Urinary bladder (tissue), 4 donors: ENCODE results near the gene NEIL3. TPM values are rescaled to one million over a fixed set of nuclear protein-coding genes. Genes with fewer than 3 reads are reported as not detected.

ENCODE experiments used
- DNase-seq: peaks from one replicate; pipeline ENCODE4 v3.0.0-alpha.2; 2015; ENCODE audit errors: extremely low spot score
- H3K27ac ChIP-seq: one replicate; pipeline ENCODE4 v1.5.1; 2013; ENCODE audit warnings: low read depth, mild to moderate bottlenecking, moderate library complexity
- H3K36me3 ChIP-seq: one replicate; pipeline ENCODE4 v1.6.1; 2013; ENCODE audit warnings: mild to moderate bottlenecking, moderate library complexity; ENCODE audit not compliant: insufficient read depth
- H3K4me1 ChIP-seq: one replicate; pipeline ENCODE4 v1.6.1; 2013; ENCODE audit warnings: mild to moderate bottlenecking, moderate library complexity; ENCODE audit not compliant: insufficient read depth
- H3K4me3 ChIP-seq: one replicate; pipeline ENCODE4 v1.5.1; 2013; ENCODE audit warnings: low read depth, low read length
- WGBS: extraction: QIAGEN DNeasy Blood & Tissue Kit; methylation state at CpG from one replicate; pipeline ENCODE4 v1.1.7; 2013; 5-methylcytosine and 5-hydroxymethylcytosine counted together
- polyA plus RNA-seq: library from polyadenylated mRNA; stranded (reverse); fragments of 200-250 nt; gene quantifications from one replicate; pipeline ENCODE4 v1.2.3, GENCODE V29; 2013
- total RNA-seq: library from RNA; depleted of rRNA; stranded (reverse); fragments of >200 nt; gene quantifications from one replicate; pipeline ENCODE4 v1.2.3, GENCODE V29; 2014
- donor health status: healthy with polysubstance abuse.
- donor health status: healthy.

Gene NEIL3, protein sequence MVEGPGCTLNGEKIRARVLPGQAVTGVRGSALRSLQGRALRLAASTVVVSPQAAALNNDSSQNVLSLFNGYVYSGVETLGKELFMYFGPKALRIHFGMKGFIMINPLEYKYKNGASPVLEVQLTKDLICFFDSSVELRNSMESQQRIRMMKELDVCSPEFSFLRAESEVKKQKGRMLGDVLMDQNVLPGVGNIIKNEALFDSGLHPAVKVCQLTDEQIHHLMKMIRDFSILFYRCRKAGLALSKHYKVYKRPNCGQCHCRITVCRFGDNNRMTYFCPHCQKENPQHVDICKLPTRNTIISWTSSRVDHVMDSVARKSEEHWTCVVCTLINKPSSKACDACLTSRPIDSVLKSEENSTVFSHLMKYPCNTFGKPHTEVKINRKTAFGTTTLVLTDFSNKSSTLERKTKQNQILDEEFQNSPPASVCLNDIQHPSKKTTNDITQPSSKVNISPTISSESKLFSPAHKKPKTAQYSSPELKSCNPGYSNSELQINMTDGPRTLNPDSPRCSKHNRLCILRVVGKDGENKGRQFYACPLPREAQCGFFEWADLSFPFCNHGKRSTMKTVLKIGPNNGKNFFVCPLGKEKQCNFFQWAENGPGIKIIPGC
- 9.6 TPM for total RNA-seq
- polyA plus RNA-seq, result not detected

DNA sequence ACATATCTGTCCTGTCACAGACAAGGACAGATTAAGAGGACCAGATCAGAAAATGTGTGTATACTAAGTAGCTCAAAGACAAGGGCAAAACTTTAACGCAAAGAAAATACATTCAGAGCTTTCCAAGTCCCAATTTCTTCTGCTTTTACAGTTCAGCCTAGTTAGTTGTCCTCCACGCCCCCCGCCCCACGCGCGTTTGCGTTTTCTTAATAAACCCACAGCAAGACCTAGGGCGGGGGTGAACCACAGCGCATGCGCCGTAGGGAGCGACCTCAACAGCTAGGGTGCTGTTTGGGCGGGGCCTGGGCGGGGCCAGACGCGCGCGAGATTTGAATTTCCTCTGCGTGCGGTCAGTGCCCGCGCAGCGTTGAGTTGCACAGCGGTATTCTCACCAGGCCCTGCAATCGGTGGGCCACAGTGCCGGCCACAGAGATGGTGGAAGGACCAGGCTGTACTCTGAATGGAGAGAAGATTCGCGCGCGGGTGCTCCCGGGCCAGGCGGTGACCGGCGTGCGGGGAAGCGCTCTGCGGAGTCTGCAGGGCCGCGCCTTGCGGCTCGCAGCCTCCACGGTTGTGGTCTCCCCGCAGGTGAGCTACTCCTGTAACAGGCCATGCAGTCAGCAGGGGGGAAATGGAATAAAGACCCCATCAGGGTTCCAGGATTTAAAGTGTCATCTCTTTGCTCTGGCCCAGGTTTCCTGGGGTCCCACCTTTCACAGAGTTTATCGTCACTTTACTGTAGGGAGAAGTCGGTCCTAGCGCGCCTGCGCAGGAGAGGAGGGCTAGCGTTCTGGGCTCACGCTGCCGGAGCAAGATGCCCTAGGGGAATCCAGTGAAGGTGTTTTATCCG, at the start of gene NEIL3:
Gene NEIL3, plus strand, starts transcription at position 353 of the 850 bp plus-strand sequence. Its CDS starts 80 bp downstream, at position 433.
- H3K4me3 ChIP-seq, result peak within 1 kb of the TSS; percentile 56
- no peaks in the 10 kb centered on the region for H3K4me1 ChIP-seq
- peak; percentile 74 for DNase-seq
- no peaks in the 10 kb centered on the region for H3K36me3 ChIP-seq
- WGBS, result under 1% methylated on average over 52 of the region's 52 CpGs
- no peak within 1 kb of the TSS for H3K27ac ChIP-seq

- H3K4me1 ChIP-seq, result no peaks in the 10 kb centered on the region
These were observed 45.9 kb upstream of the NEIL3 start for GRCh38 chr4:177263818-177264217.

GRCh38 chr4:177264788-177265422, 44.8 kb upstream of the NEIL3 start:
- DNase-seq, result no peak
- no peak overlapping the region for H3K27ac ChIP-seq
- 47% methylated on average over 2 of the region's 2 CpGs for WGBS
- H3K4me1 ChIP-seq, result no peaks in the 10 kb centered on the region
- H3K4me3 ChIP-seq, result no peak overlapping the region
- H3K36me3 ChIP-seq, result peaks cover 1% of the 10 kb centered on the region

More at GRCh38 chr4:177263818-177264217, 45.9 kb upstream of the NEIL3 start:
- WGBS, result 88% methylated on average over 7 of the region's 7 CpGs
- Histone ChIP-seq H3K4me3 (no peak overlapping the region), H3K27ac (no peak overlapping the region), H3K36me3 (peaks cover 1% of the 10 kb centered on the region)
- no peak for DNase-seq

- DNase-seq, result no peak
- 86% methylated on average over 3 of the region's 3 CpGs for WGBS
- Histone ChIP-seq H3K36me3 (peaks cover 1% of the 10 kb centered on the region), H3K4me1 (no peaks in the 10 kb centered on the region), H3K27ac (no peak overlapping the region), H3K4me3 (no peak overlapping the region)
These were observed 43.9 kb upstream of the NEIL3 start for GRCh38 chr4:177265729-177266128.

- Histone ChIP-seq H3K27ac (no peak overlapping the region), H3K4me3 (no peak overlapping the region), H3K4me1 (no peaks in the 10 kb centered on the region), H3K36me3 (peaks cover 1% of the 10 kb centered on the region)
- DNase-seq, result no peak
- 90% methylated on average over 1 of the region's 1 CpG for WGBS
These were observed 43.2 kb upstream of the NEIL3 start for GRCh38 chr4:177266506-177266905.

DNA sequence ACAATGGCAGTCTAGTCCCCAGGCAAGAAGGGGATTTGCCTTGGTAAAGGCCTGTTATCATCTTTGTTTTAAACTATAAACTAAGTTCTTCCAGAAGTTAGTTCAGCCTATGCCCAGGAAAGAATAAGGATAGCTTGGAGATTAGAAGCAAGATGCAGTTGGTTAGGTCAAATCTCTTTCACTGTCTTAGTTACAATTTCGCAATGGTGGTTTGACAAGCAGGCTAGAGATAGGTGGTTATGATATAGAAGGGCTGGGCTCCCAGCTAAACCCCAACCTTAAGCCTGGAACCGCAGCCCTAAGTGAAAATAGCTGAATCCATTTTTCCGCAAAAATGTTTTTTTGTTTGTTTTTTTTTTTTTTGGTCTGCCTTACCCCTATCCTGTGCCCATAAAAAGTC, 41.8 kb upstream of the NEIL3 start:
- WGBS, result 94% methylated on average over 3 of the region's 3 CpGs

GRCh38 chr4:177271091-177271490, 38.6 kb upstream of the NEIL3 start:
- no peak for DNase-seq
- 33% methylated on average over 1 of the region's 1 CpG for WGBS
- H3K4me1 ChIP-seq, result no peaks in the 10 kb centered on the region
- H3K36me3 ChIP-seq, result no peaks in the 10 kb centered on the region
- no peak overlapping the region for H3K4me3 ChIP-seq
- H3K27ac ChIP-seq, result no peak overlapping the region

More for the DNA sequence above, 41.8 kb upstream of the NEIL3 start:
- no peak for DNase-seq
- Histone ChIP-seq H3K4me3 (no peak overlapping the region), H3K4me1 (no peaks in the 10 kb centered on the region), H3K27ac (no peak overlapping the region), H3K36me3 (peaks cover 1% of the 10 kb centered on the region)

- Histone ChIP-seq H3K27ac (no peak overlapping the region), H3K4me1 (no peaks in the 10 kb centered on the region), H3K36me3 (no peaks in the 10 kb centered on the region), H3K4me3 (no peak overlapping the region)
- 87% methylated on average over 10 of the region's 10 CpGs for WGBS
- DNase-seq, result no peak
These were observed 37.5 kb upstream of the NEIL3 start for GRCh38 chr4:177271915-177272766.

GRCh38 chr4:177275999-177276398, 33.7 kb upstream of the NEIL3 start:
- Histone ChIP-seq H3K4me1 (no peaks in the 10 kb centered on the region), H3K4me3 (no peak overlapping the region), H3K36me3 (no peaks in the 10 kb centered on the region), H3K27ac (no peak overlapping the region)
- DNase-seq, result no peak
- 69% methylated on average over 4 of the region's 4 CpGs for WGBS

GRCh38 chr4:177281351-177281909, 28.2 kb upstream of the NEIL3 start:
- H3K27ac ChIP-seq, result no peak overlapping the region
- DNase-seq, result no peak
- WGBS, result 73% methylated on average over 4 of the region's 4 CpGs
- H3K36me3 ChIP-seq, result no peaks in the 10 kb centered on the region
- H3K4me1 ChIP-seq, result no peaks in the 10 kb centered on the region
- H3K4me3 ChIP-seq, result no peak overlapping the region

GRCh38 chr4:177282284-177282835, 27.3 kb upstream of the NEIL3 start:
- WGBS, result 32% methylated on average over 5 of the region's 5 CpGs
- no peak overlapping the region for H3K4me3 ChIP-seq
- DNase-seq, result no peak
- no peaks in the 10 kb centered on the region for H3K4me1 ChIP-seq
- no peak overlapping the region for H3K27ac ChIP-seq
- no peaks in the 10 kb centered on the region for H3K36me3 ChIP-seq

DNA sequence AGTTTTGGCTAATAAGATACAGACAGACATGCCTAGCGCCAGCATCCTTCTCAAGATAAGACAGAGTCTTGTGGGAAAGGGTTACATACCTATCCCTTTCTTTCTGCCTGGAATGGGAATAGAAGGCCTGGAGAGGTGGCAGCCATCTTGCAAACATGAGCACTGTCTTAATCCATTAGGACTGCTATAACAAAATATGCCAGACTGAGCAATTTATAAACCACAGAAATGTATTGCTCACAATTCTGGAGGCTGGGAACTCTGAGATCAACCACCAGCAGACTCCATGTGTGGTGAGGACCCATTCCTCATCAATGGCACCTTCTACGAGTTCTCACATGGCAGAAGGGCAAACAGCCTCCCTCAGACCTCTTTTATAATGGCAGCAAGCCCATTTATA, 26.5 kb upstream of the NEIL3 start:
- H3K27ac ChIP-seq, result no peak overlapping the region
- no peak for DNase-seq
- WGBS, result 80% methylated on average over 2 of the region's 2 CpGs
- no peaks in the 10 kb centered on the region for H3K36me3 ChIP-seq
- no peak overlapping the region for H3K4me3 ChIP-seq
- H3K4me1 ChIP-seq, result no peaks in the 10 kb centered on the region
